Breast epithelium (tissue), 4 donors: ENCODE measurements around the gene PDE4D. TPM values are rescaled to one million over a fixed set of nuclear protein-coding genes. Genes with fewer than 3 reads are reported as not detected.

Source experiments
- DNase-seq, 2 donors: peaks; one replicate each; pipeline ENCODE4 v3.0.0-alpha.2; 2019; ENCODE audit warnings: low spot score in 2 of 2
- H3K27ac ChIP-seq, 2 donors: fragments of 200-600 bp; sonication (generic) in 1 of 2; one replicate each; pipeline ENCODE4 v1.5.1; 2016 to 2019; ENCODE audit warnings: mild to moderate bottlenecking in 1 of 2
- H3K27me3 ChIP-seq, 2 donors: fragments of 200-600 bp; sonication (generic) in 1 of 2; one replicate each; pipeline versions ENCODE4 v1.5.1 to v1.6.0; 2017 to 2019; ENCODE audit warnings: control low read depth in 1 of 2, mild to moderate bottlenecking in 1 of 2
- H3K36me3 ChIP-seq: fragments of 200-600 bp; one replicate; pipeline ENCODE4 v1.5.1; 2019
- H3K4me1 ChIP-seq, 2 donors: fragments of 200-600 bp; sonication (generic); one replicate each; pipeline ENCODE4 v1.5.1; 2016 to 2019; ENCODE audit warnings: control low read depth in 1 of 2
- H3K4me3 ChIP-seq, 3 donors: fragments of 200-600 bp; sonication (generic); 1 replicate in 2 of 3; 2 replicates in 1 of 3; pipeline ENCODE4 v1.5.1; 2016 to 2019; ENCODE audit warnings: mild to moderate bottlenecking in 3 of 3, moderate library complexity in 2 of 3
- H3K9me3 ChIP-seq, 2 donors: fragments of 200-600 bp; sonication (generic) in 1 of 2; one replicate each; pipeline ENCODE4 v1.5.1; 2016 to 2019; ENCODE audit warnings: control low read depth in 1 of 2
- POLR2A ChIP-seq: fragments of 450-650 bp; IDR thresholded peaks from one replicate; pipeline ENCODE4 v1.6.1; 2016; ENCODE audit warnings: antibody characterized with exemption, mild to moderate bottlenecking, moderate library complexity
- POLR2AphosphoS5 ChIP-seq, 3 donors: sonication (generic); formaldehyde crosslinking; IDR thresholded peaks; one replicate each; pipeline ENCODE4 v1.6.1; 2017; ENCODE audit warnings: antibody characterized with exemption in 3 of 3
- intact Hi-C: fragments of 100-400 bp; cut with DNase I; formaldehyde crosslinking; loops from one replicate; pipeline ENCODE4 v1.15.1; 2023; ENCODE audit warnings: low total_unique reads
- total RNA-seq, 3 donors: library from RNA; depleted of rRNA; stranded (reverse); fragments of >200 nt; gene quantifications; one replicate each; pipeline ENCODE4 v1.1.0, GENCODE V29; 2016
- TF ChIP-seq, protein P1 (sequence below), 3 donors: fragments of 450-650 bp; IDR thresholded peaks; one replicate each; pipeline ENCODE4 v1.5.1; 2016 to 2017; ENCODE audit warnings: antibody characterized with exemption in 3 of 3, mild to moderate bottlenecking in 3 of 3, moderate library complexity in 3 of 3

PDE4D gene
- total RNA-seq, 3 donors from 2014 or later = 14.4 to 37.4 (median 28.2) TPM

DNA sequence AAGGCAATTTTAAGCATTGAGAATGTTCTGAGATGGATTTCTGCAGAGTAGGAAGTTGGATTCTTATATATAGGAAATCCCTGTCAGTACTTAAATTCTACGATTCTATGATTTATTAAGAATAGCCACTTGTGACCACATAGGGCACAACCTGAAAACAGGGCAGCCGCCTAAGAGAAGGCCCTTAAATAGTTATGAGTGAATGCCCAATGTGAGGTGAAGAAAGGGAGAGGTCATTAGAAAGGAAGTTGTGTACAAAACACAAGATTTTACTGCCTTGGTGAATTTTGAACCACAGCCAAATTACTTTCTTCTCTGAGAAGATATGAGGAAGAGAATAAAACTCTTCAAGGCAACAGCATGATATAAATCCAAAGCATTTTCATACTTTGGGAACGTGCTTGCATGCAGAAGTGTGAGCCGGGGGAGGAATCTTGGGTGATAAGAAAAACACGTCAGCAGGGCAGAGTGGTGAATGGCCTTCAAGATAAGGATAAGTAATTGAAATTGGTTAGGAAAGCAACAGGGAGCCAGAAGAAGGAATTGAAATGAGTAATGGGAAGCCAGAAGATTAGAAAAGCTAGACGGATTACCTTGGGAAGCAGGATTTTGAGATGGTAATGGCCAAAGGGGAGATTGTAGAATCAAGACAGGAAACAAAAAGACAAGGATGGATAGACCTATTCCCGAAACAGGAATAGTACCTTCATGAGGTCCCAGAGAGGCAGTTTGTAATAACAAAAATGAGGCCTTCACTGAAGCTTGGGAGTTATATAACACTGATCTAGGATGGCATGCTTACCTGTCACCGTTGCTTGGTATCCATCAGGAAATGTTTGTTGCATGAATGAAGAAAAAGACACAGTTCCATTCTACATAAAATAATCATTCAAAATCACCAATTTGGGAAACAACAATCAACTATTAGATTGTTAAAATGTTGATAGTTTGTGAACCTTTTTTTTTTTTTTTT, 244.3 kb downstream of the PDE4D start:
- no peak overlapping the region for H3K27ac ChIP-seq
- no peak for DNase-seq
- H3K4me1 ChIP-seq = no peaks in the 10 kb centered on the region
- H3K27me3 ChIP-seq = no peaks in the 10 kb centered on the region
- H3K4me3 ChIP-seq = no peak overlapping the region
- H3K36me3 ChIP-seq = no peaks in the 10 kb centered on the region
- H3K9me3 ChIP-seq = no peaks in the 10 kb centered on the region
- intact Hi-C loops = no loop called here
- TF ChIP-seq POLR2AphosphoS5 (IDR thresholded peaks at IDR 0.05) (no peak), POLR2A (no peak)
- TF ChIP-seq, protein P1, sequence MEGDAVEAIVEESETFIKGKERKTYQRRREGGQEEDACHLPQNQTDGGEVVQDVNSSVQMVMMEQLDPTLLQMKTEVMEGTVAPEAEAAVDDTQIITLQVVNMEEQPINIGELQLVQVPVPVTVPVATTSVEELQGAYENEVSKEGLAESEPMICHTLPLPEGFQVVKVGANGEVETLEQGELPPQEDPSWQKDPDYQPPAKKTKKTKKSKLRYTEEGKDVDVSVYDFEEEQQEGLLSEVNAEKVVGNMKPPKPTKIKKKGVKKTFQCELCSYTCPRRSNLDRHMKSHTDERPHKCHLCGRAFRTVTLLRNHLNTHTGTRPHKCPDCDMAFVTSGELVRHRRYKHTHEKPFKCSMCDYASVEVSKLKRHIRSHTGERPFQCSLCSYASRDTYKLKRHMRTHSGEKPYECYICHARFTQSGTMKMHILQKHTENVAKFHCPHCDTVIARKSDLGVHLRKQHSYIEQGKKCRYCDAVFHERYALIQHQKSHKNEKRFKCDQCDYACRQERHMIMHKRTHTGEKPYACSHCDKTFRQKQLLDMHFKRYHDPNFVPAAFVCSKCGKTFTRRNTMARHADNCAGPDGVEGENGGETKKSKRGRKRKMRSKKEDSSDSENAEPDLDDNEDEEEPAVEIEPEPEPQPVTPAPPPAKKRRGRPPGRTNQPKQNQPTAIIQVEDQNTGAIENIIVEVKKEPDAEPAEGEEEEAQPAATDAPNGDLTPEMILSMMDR (IDR thresholded peaks at IDR 0.05) = no peak

DNA sequence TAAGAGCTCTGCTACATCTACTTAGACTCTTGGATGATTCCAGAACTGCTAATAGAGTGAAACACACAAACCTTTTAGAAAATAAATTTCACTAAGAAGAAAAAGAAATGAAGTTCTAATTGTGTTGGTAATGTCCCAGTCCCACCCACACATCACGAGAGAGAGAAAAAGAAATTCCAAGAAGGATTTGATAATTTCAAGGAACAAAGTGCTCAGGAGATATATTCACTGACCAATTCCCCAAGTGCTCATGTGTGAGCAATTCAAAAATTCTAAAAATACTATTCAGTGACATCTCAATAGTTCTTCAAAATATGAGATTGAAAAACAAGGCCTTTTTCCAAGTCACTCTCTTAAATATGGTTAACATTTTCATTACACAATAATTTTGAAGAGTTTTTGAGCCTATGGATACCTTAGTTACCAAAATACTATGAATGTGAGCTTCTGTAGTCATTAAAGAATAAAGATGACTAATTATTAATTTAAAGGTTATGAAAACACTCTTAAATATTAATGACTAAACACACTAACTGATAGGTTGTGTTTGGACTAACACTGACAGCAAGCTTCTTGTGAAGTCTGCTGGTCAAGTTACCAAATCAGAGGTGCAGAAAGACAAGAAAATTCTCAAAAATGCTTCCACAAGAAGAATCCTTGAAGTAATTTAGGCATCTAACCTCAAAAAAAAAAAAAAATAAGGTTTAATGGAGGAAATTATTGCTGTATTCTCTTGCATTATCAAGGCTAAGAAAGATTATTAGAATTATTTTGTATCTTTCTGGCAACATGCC, 245.3 kb downstream of the PDE4D start:
- Histone ChIP-seq H3K36me3 (no peaks in the 10 kb centered on the region), H3K9me3 (no peaks in the 10 kb centered on the region), H3K27ac (no peak overlapping the region), H3K4me1 (no peaks in the 10 kb centered on the region), H3K27me3 (no peaks in the 10 kb centered on the region), H3K4me3 (no peak overlapping the region)
- TF ChIP-seq POLR2A (no peak), POLR2AphosphoS5 (IDR thresholded peaks at IDR 0.05) (no peak)
- TF ChIP-seq, protein P1 (IDR thresholded peaks at IDR 0.05) = no peak
- intact Hi-C loops = no loop called here
- DNase-seq = no peak

DNA sequence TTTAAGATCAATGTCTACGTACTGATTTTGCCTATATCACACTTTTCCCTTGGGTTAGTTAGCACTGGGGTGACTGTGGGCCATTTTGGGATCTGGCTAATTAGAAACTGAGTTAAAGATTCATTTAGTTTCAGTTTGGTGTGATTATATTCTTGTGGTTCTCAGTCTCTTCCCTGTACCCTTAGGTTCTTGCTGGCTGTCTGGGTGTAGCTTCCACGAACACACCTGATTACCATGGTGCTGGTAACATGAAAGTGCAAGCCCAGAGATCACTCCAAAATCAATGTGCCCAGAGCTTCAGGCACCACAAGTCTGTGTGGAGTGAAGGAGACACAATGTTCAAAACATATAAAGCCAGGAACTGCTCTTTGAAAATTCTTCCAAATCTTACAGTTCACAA, 248.1 kb downstream of the PDE4D start:
- no peaks in the 10 kb centered on the region for H3K9me3 ChIP-seq
- intact Hi-C loops = no loop called here
- DNase-seq = no peak
- H3K4me1 ChIP-seq = no peaks in the 10 kb centered on the region
- no peaks in the 10 kb centered on the region for H3K27me3 ChIP-seq
- no peak overlapping the region for H3K4me3 ChIP-seq
- TF ChIP-seq POLR2AphosphoS5 (IDR thresholded peaks at IDR 0.05) = no peak
- TF ChIP-seq, protein P1 (IDR thresholded peaks at IDR 0.05) = no peak
- no peak for TF ChIP-seq POLR2A
- no peak overlapping the region for H3K27ac ChIP-seq
- H3K36me3 ChIP-seq = no peaks in the 10 kb centered on the region

DNA sequence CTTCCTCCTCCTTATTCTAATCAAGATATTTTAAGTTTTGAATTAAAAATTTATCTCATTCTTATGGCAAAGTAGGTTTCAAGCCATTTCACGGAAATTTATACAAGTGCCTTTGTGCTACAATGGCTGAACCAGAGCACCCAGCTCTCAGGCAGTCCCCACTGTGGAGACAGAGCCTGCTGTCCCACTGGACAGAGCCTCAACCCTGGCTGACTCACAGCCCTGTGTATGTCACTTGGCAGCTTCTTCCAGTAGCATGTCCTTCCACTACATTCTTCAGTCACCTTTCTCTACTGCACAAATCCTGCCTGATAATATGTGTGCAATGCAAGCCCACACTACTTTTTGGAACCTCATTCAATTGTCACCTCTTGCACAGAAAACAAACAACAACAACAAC, 253.1 kb downstream of the PDE4D start:
- Histone ChIP-seq H3K4me1 (no peaks in the 10 kb centered on the region), H3K9me3 (no peaks in the 10 kb centered on the region), H3K27me3 (no peaks in the 10 kb centered on the region), H3K36me3 (no peaks in the 10 kb centered on the region), H3K27ac (no peak overlapping the region), H3K4me3 (no peak overlapping the region)
- intact Hi-C loops = no loop called here
- no peak for TF ChIP-seq POLR2AphosphoS5 (IDR thresholded peaks at IDR 0.05)
- no peak for DNase-seq

DNA sequence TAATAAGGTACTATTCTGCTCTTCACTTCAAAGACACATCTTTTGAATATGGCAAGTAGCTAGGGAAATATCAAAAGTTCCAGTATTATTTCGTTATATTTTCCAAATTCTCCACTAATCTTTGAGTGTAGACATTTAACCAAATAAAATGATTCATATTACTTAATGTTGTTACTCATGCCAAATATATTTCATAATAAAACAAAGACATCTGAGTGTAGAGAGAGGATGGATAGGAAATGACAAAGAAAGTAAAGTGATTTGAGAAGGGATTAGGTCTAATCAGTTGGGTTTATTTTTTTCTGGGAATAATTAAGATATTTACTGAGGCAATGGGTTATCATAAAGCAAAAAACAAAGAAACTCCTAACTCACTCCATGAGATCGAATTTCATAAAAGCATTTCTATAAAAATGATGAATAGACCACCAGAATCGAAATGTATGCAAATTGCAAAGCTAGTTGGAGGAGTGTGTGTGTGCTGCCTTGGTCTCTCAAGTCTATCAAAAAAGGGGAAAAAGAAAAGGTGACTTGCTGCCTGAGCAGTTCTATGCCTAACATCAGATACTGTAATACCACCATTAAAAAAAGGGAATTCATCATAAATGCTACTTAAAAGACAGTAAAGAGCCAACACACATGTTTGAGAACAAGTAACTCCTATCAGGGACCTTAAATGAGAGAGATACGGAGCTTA, 255.5 kb downstream of the PDE4D start:
- Histone ChIP-seq H3K9me3 (no peaks in the 10 kb centered on the region), H3K27me3 (no peaks in the 10 kb centered on the region), H3K4me1 (no peaks in the 10 kb centered on the region), H3K27ac (no peak overlapping the region), H3K36me3 (no peaks in the 10 kb centered on the region), H3K4me3 (no peak overlapping the region)
- intact Hi-C loops = no loop called here
- no peak for TF ChIP-seq POLR2AphosphoS5 (IDR thresholded peaks at IDR 0.05)
- DNase-seq = no peak
